Activated CD4-positive, alpha-beta T cell treated with anti-CD3 and anti-CD28 coated beads, Interleukin-2, amount 10 ng/mL, durations not matched to agents 24 days and 14 days (primary cell): ENCODE measurements around the gene HDAC9. TPM values are rescaled to one million over a fixed set of nuclear protein-coding genes. Genes with fewer than 3 reads are reported as not detected.
"Not testable (repeated sequence)": the region's sequence is repeated elsewhere in the genome, so short reads cannot be mapped to it uniquely, and the experiment has no call there.

Experiments used
- DNase-seq: peaks from one replicate; pipeline ENCODE4 v3.0.0; 2022
- H3K27ac Mint-ChIP-seq: one replicate; pipeline ENCODE4 v1.8.0; 2022; ENCODE audit warnings: mild to moderate bottlenecking, mixed read lengths
- H3K27me3 Mint-ChIP-seq: one replicate; pipeline ENCODE4 v1.8.0; 2022; ENCODE audit warnings: mixed read lengths
- H3K36me3 Mint-ChIP-seq: one replicate; pipeline ENCODE4 v1.8.0; 2022; ENCODE audit warnings: low read depth, mild to moderate bottlenecking, mixed read lengths
- H3K4me1 Mint-ChIP-seq: one replicate; pipeline ENCODE4 v1.8.0; 2021; ENCODE audit warnings: mixed read lengths
- H3K4me3 Mint-ChIP-seq: one replicate; pipeline ENCODE4 v1.8.0; 2022; ENCODE audit warnings: mild to moderate bottlenecking, moderate library complexity, mixed read lengths
- H3K9me3 Mint-ChIP-seq: one replicate; pipeline ENCODE4 v1.8.0; 2021; ENCODE audit warnings: mixed read lengths
- intact Hi-C: fragments of 100-400 bp; cut with micrococcal nuclease; formaldehyde crosslinking; loops from one replicate; pipeline ENCODE4 v1.15.1; 2023
- total RNA-seq: library from RNA; stranded (reverse); gene quantifications from 2 replicates; pipeline ENCODE4 v1.2.3, GENCODE V29; 2022

The HDAC9 gene
- total RNA-seq, 1 donor from 2014 or later, result 3.0 TPM

GRCh38 chr7:19009936-19010280 is 514.4 kb downstream of the HDAC9 start:
- Mint-ChIP-seq H3K4me1 (no peaks in the 10 kb centered on the region), H3K27ac (no peak overlapping the region), H3K9me3 (no peaks in the 10 kb centered on the region), H3K4me3 (no peak overlapping the region), H3K27me3 (no peaks in the 10 kb centered on the region), H3K36me3 (no peaks in the 10 kb centered on the region)
- no peak for DNase-seq
- intact Hi-C loops, result no loop called here

GRCh38 chr7:19011212-19011611 is 515.7 kb downstream of the HDAC9 start:
- intact Hi-C loops, result no loop called here
- Mint-ChIP-seq H3K9me3 (peaks cover 4% of the 10 kb centered on the region), H3K27me3 (no peaks in the 10 kb centered on the region), H3K4me1 (no peaks in the 10 kb centered on the region), H3K4me3 (no peak overlapping the region), H3K27ac (no peak overlapping the region), H3K36me3 (no peaks in the 10 kb centered on the region)
- no peak for DNase-seq

GRCh38 chr7:19015098-19015497 is 519.5 kb downstream of the HDAC9 start:
- Mint-ChIP-seq H3K9me3 (peaks cover 4% of the 10 kb centered on the region), H3K27me3 (no peaks in the 10 kb centered on the region), H3K27ac (no peak overlapping the region), H3K4me1 (no peaks in the 10 kb centered on the region), H3K36me3 (no peaks in the 10 kb centered on the region), H3K4me3 (no peak overlapping the region)
- DNase-seq, result no peak
- intact Hi-C loops, result no loop called here

- H3K4me1 Mint-ChIP-seq, result no peaks in the 10 kb centered on the region
- no peaks in the 10 kb centered on the region for H3K36me3 Mint-ChIP-seq
- intact Hi-C loops, result no loop called here
- no peaks in the 10 kb centered on the region for H3K27me3 Mint-ChIP-seq
- DNase-seq, result no peak
- peaks cover 4% of the 10 kb centered on the region for H3K9me3 Mint-ChIP-seq
- no peak overlapping the region for H3K4me3 Mint-ChIP-seq
- no peak overlapping the region for H3K27ac Mint-ChIP-seq
These were observed 520.6 kb downstream of the HDAC9 start for GRCh38 chr7:19016140-19016539.

GRCh38 chr7:19017374-19017773 is 521.8 kb downstream of the HDAC9 start:
- Mint-ChIP-seq H3K9me3 (peaks cover 4% of the 10 kb centered on the region), H3K4me1 (no peaks in the 10 kb centered on the region), H3K27me3 (no peaks in the 10 kb centered on the region), H3K4me3 (no peak overlapping the region), H3K36me3 (no peaks in the 10 kb centered on the region), H3K27ac (no peak overlapping the region)
- intact Hi-C loops, result no loop called here
- no peak for DNase-seq

GRCh38 chr7:19020062-19020461 is 524.5 kb downstream of the HDAC9 start:
- H3K4me1 Mint-ChIP-seq, result no peaks in the 10 kb centered on the region
- peaks cover 4% of the 10 kb centered on the region for H3K9me3 Mint-ChIP-seq
- no peaks in the 10 kb centered on the region for H3K36me3 Mint-ChIP-seq
- no peak for DNase-seq
- H3K27ac Mint-ChIP-seq, result no peak overlapping the region
- intact Hi-C loops, result no loop called here
- H3K27me3 Mint-ChIP-seq, result no peaks in the 10 kb centered on the region
- no peak overlapping the region for H3K4me3 Mint-ChIP-seq

GRCh38 chr7:19020711-19021110 is 525.2 kb downstream of the HDAC9 start:
- Mint-ChIP-seq H3K27me3 (no peaks in the 10 kb centered on the region), H3K36me3 (no peaks in the 10 kb centered on the region), H3K4me3 (no peak overlapping the region), H3K4me1 (no peaks in the 10 kb centered on the region), H3K27ac (no peak overlapping the region), H3K9me3 (peaks cover 1% of the 10 kb centered on the region)
- DNase-seq, result no peak
- intact Hi-C loops, result no loop called here

- DNase-seq, result no peak
- Mint-ChIP-seq H3K27ac (no peak overlapping the region), H3K27me3 (no peaks in the 10 kb centered on the region), H3K36me3 (no peaks in the 10 kb centered on the region), H3K9me3 (no peaks in the 10 kb centered on the region), H3K4me1 (no peaks in the 10 kb centered on the region), H3K4me3 (no peak overlapping the region)
- intact Hi-C loops, result no loop called here
These were observed 527.9 kb downstream of the HDAC9 start for GRCh38 chr7:19023477-19023876.

- intact Hi-C loops, result no loop called here
- no peak overlapping the region for H3K4me3 Mint-ChIP-seq
- H3K4me1 Mint-ChIP-seq, result no peaks in the 10 kb centered on the region
- no peaks in the 10 kb centered on the region for H3K9me3 Mint-ChIP-seq
- H3K27me3 Mint-ChIP-seq, result no peaks in the 10 kb centered on the region
- H3K27ac Mint-ChIP-seq, result no peak overlapping the region
- DNase-seq, result no peak
- H3K36me3 Mint-ChIP-seq, result no peaks in the 10 kb centered on the region
These were observed 528.7 kb downstream of the HDAC9 start for GRCh38 chr7:19024261-19024660.

GRCh38 chr7:19026888-19027287 is 531.3 kb downstream of the HDAC9 start:
- no peaks in the 10 kb centered on the region for H3K36me3 Mint-ChIP-seq
- no peak for DNase-seq
- H3K27me3 Mint-ChIP-seq, result no peaks in the 10 kb centered on the region
- intact Hi-C loops, result no loop called here
- H3K27ac Mint-ChIP-seq, result no peak overlapping the region
- H3K4me1 Mint-ChIP-seq, result no peaks in the 10 kb centered on the region
- H3K4me3 Mint-ChIP-seq, result no peak overlapping the region
- no peaks in the 10 kb centered on the region for H3K9me3 Mint-ChIP-seq

- Mint-ChIP-seq H3K4me1 (no peaks in the 10 kb centered on the region), H3K27ac (no peak overlapping the region), H3K27me3 (no peaks in the 10 kb centered on the region), H3K4me3 (no peak overlapping the region), H3K36me3 (no peaks in the 10 kb centered on the region), H3K9me3 (peaks cover 3% of the 10 kb centered on the region)
- intact Hi-C loops, result no loop called here
- no peak for DNase-seq
These were observed 534.7 kb downstream of the HDAC9 start for GRCh38 chr7:19030281-19030680.

GRCh38 chr7:19032942-19033341 is 537.4 kb downstream of the HDAC9 start:
- H3K9me3 Mint-ChIP-seq, result peaks cover 15% of the 10 kb centered on the region
- H3K27me3 Mint-ChIP-seq, H3K4me1 Mint-ChIP-seq, H3K36me3 Mint-ChIP-seq, H3K27ac Mint-ChIP-seq, DNase-seq, intact Hi-C loops, H3K4me3 Mint-ChIP-seq: not testable (repeated sequence)

GRCh38 chr7:19051767-19052375 is 556.3 kb downstream of the HDAC9 start:
- H3K27me3 Mint-ChIP-seq, result no peaks in the 10 kb centered on the region
- peaks cover 2% of the 10 kb centered on the region for H3K4me1 Mint-ChIP-seq
- H3K27ac Mint-ChIP-seq, result no peak overlapping the region
- intact Hi-C loops, result loop anchor here (5.0 to 10.0 kb wide), 3 partner anchors 300 to 457 kb away; no protein-coding TSS in a partner anchor
- H3K9me3 Mint-ChIP-seq, result peaks cover 7% of the 10 kb centered on the region
- DNase-seq, result peak; percentile 74
- no peaks in the 10 kb centered on the region for H3K36me3 Mint-ChIP-seq
- H3K4me3 Mint-ChIP-seq, result no peak overlapping the region
